HG03045 (cell line): ENCODE data around the gene SEMA5B.

Source experiments
- ATAC-seq: cut with Tn5 transposase; IDR thresholded peaks from one replicate; pipeline ENCODE4 v1.9.1; 2021; ENCODE audit warnings: mild to moderate bottlenecking, moderate library complexity; ENCODE audit not compliant: unreplicated experiment

Gene SEMA5B

GRCh38 chr3:122994954-122995353 lies 32.6 kb downstream of the SEMA5B start:
- ATAC-seq: no peak

- ATAC-seq: no peak
Measured at GRCh38 chr3:122993124-122993978, 34.2 kb downstream of the SEMA5B start.

GRCh38 chr3:122992676-122993075 lies 34.9 kb downstream of the SEMA5B start:
- no peak for ATAC-seq

- ATAC-seq: no peak
Measured at GRCh38 chr3:122992133-122992532, 35.4 kb downstream of the SEMA5B start.

- ATAC-seq: no peak
Measured at GRCh38 chr3:122991236-122991985, 36.2 kb downstream of the SEMA5B start.

- ATAC-seq: no peak
Measured at GRCh38 chr3:122989856-122990575, 37.5 kb downstream of the SEMA5B start.

GRCh38 chr3:122988508-122988907 lies 39.1 kb downstream of the SEMA5B start:
- no peak for ATAC-seq

GRCh38 chr3:122987736-122988319 lies 39.7 kb downstream of the SEMA5B start:
- no peak for ATAC-seq

GRCh38 chr3:122987231-122987630 lies 40.3 kb downstream of the SEMA5B start:
- no peak for ATAC-seq

- no peak for ATAC-seq
Measured at GRCh38 chr3:122986693-122987179, 40.8 kb downstream of the SEMA5B start.

GRCh38 chr3:122985539-122985938 lies 42.0 kb downstream of the SEMA5B start:
- no peak for ATAC-seq

- no peak for ATAC-seq
Measured at GRCh38 chr3:122984650-122985049, 42.9 kb downstream of the SEMA5B start.

- ATAC-seq: no peak
Measured at GRCh38 chr3:122984007-122984406, 43.6 kb downstream of the SEMA5B start.

- no peak for ATAC-seq
Measured at GRCh38 chr3:122982216-122983185, 45.1 kb downstream of the SEMA5B start.

- ATAC-seq: no peak
Measured at GRCh38 chr3:122979211-122979610, 48.4 kb downstream of the SEMA5B start.

GRCh38 chr3:122978569-122978968 lies 49.0 kb downstream of the SEMA5B start:
- no peak for ATAC-seq

- no peak for ATAC-seq
Measured at GRCh38 chr3:122977746-122978466, 49.7 kb downstream of the SEMA5B start.

- ATAC-seq: no peak
Measured at GRCh38 chr3:122975924-122976293, 51.7 kb downstream of the SEMA5B start.
